ENCODE measurements around the gene TRAF1. TPM values are rescaled to one million over a fixed set of nuclear protein-coding genes. Genes with fewer than 3 reads are reported as not detected.

Gene TRAF1
- total RNA-seq, 2 donors from 2014 or later: 3.6 to 8.2 TPM

- no peak for TF ChIP-seq CTCF (conservative IDR thresholded peaks at IDR 0.05)
- no peaks in the 10 kb centered on the region for H3K9me3 Mint-ChIP-seq
- H3K4me1 ChIP-seq (ENCODE audit: control insufficient read depth, insufficient read depth, low read length): peaks cover 5% of the 10 kb centered on the region
- H3K36me3 Mint-ChIP-seq (ENCODE audit: low read depth): no peaks in the 10 kb centered on the region
- peaks cover 13% of the 10 kb centered on the region for H3K27me3 Mint-ChIP-seq (ENCODE audit: insufficient read depth)
- WGBS, 2 experiments (ENCODE audit: insufficient coverage in 1 of 2, insufficient read length in 1 of 2): 82 to 100% methylated on average over 1 to 3 of the region's 3 CpGs
- no peak overlapping the region for H3K4me3 ChIP-seq (ENCODE audit: low read length)
- peaks cover 4% of the 10 kb centered on the region for H3K27me3 ChIP-seq (ENCODE audit: control insufficient read depth, insufficient read depth, low read length, poor library complexity, severe bottlenecking)
- H3K4me3 Mint-ChIP-seq: no peak overlapping the region
- H3K9me3 ChIP-seq (ENCODE audit: control insufficient read depth, low read length): no peaks in the 10 kb centered on the region
- no peaks in the 10 kb centered on the region for H3K36me3 ChIP-seq (ENCODE audit: control insufficient read depth, insufficient read depth, low read length)
- H3K27ac ChIP-seq (ENCODE audit: low read depth, low read length): no peak overlapping the region
- H3K9ac ChIP-seq (ENCODE audit: extremely low read depth, low read length, poor library complexity, severe bottlenecking): no peak overlapping the region
- no peak overlapping the region for H3K27ac Mint-ChIP-seq
- peaks cover 25% of the 10 kb centered on the region for H3K4me1 Mint-ChIP-seq
- peak; percentile 32 for DNase-seq
Observed at GRCh38 chr9:120934281-120934680, 7.7 kb upstream of the TRAF1 start.

- WGBS, 2 experiments (ENCODE audit: insufficient coverage in 1 of 2, insufficient read length in 1 of 2): 95 to 96% methylated on average over 6 to 8 of the region's 8 CpGs
Observed at GRCh38 chr9:120933310-120934055, 6.9 kb upstream of the TRAF1 start.

GRCh38 chr9:120932086-120932823, 5.7 kb upstream of the TRAF1 start:
- peak; percentile 23 for DNase-seq
- no peaks in the 10 kb centered on the region for H3K9me3 Mint-ChIP-seq
- H3K9ac ChIP-seq (ENCODE audit: extremely low read depth, low read length, poor library complexity, severe bottlenecking): no peak overlapping the region
- no peak overlapping the region for H3K4me3 Mint-ChIP-seq
- H3K36me3 ChIP-seq (ENCODE audit: control insufficient read depth, insufficient read depth, low read length): no peaks in the 10 kb centered on the region
- no peaks in the 10 kb centered on the region for H3K4me1 ChIP-seq (ENCODE audit: control insufficient read depth, insufficient read depth, low read length)
- WGBS, 2 experiments (ENCODE audit: insufficient coverage in 1 of 2, insufficient read length in 1 of 2): 73 to 84% methylated on average over 5 to 6 of the region's 6 CpGs
- peaks cover 12% of the 10 kb centered on the region for H3K4me1 Mint-ChIP-seq
- no peak overlapping the region for H3K4me3 ChIP-seq (ENCODE audit: low read length)
- TF ChIP-seq CTCF (conservative IDR thresholded peaks at IDR 0.05): no peak
- H3K9me3 ChIP-seq (ENCODE audit: control insufficient read depth, low read length): no peaks in the 10 kb centered on the region
- no peaks in the 10 kb centered on the region for H3K36me3 Mint-ChIP-seq (ENCODE audit: low read depth)
- H3K27ac Mint-ChIP-seq: no peak overlapping the region
- peaks cover 24% of the 10 kb centered on the region for H3K27me3 Mint-ChIP-seq (ENCODE audit: insufficient read depth)
- peaks cover 12% of the 10 kb centered on the region for H3K27me3 ChIP-seq (ENCODE audit: control insufficient read depth, insufficient read depth, low read length, poor library complexity, severe bottlenecking)
- no peak overlapping the region for H3K27ac ChIP-seq (ENCODE audit: low read depth, low read length)

More at GRCh38 chr9:120933310-120934055, 6.9 kb upstream of the TRAF1 start:
- Histone ChIP-seq H3K36me3 (ENCODE audit: control insufficient read depth, insufficient read depth, low read length) (no peaks in the 10 kb centered on the region), H3K9me3 (ENCODE audit: control insufficient read depth, low read length) (no peaks in the 10 kb centered on the region), H3K4me3 (ENCODE audit: low read length) (no peak overlapping the region), H3K27me3 (ENCODE audit: control insufficient read depth, insufficient read depth, low read length, poor library complexity, severe bottlenecking) (peaks cover 6% of the 10 kb centered on the region), H3K4me1 (ENCODE audit: control insufficient read depth, insufficient read depth, low read length) (no peaks in the 10 kb centered on the region), H3K27ac (ENCODE audit: low read depth, low read length) (no peak overlapping the region), H3K9ac (ENCODE audit: extremely low read depth, low read length, poor library complexity, severe bottlenecking) (no peak overlapping the region)
- H3K36me3 Mint-ChIP-seq (ENCODE audit: low read depth): no peaks in the 10 kb centered on the region
- H3K9me3 Mint-ChIP-seq: no peaks in the 10 kb centered on the region
- no peak for TF ChIP-seq CTCF (conservative IDR thresholded peaks at IDR 0.05)
- H3K4me1 Mint-ChIP-seq: peaks cover 19% of the 10 kb centered on the region
- peaks cover 13% of the 10 kb centered on the region for H3K27me3 Mint-ChIP-seq (ENCODE audit: insufficient read depth)
- peak; percentile 10 for DNase-seq
- H3K27ac Mint-ChIP-seq: no peak overlapping the region
- no peak overlapping the region for H3K4me3 Mint-ChIP-seq

All from endodermal cell (in vitro differentiated cells).